SK-N-SH (cell line): ENCODE measurements around the gene SLC37A1.

Experiments
- CTCF ChIP-seq: fragments of 200-600 bp; sonication (generic); IDR thresholded peaks from 2 replicates; pipeline ENCODE4 v1.6.1; 2017; ENCODE audit warnings: antibody characterized with exemption, mild to moderate bottlenecking, moderate library complexity
- EP300 ChIP-seq, 2 experiments: IDR thresholded peaks; 2 replicates each; pipeline versions ENCODE4 v1.4.0 to v1.6.1; 2012; ENCODE audit warnings: borderline replicate concordance in 1 of 2, low read depth in 1 of 2, low read length in 1 of 2
- EZH2phosphoT487 ChIP-seq: fragments of 200-600 bp; sonication (generic); IDR thresholded peaks from 2 replicates; pipeline ENCODE4 v1.6.1; 2017; ENCODE audit warnings: low read depth, mixed run types, mild to moderate bottlenecking, antibody characterized with exemption, moderate library complexity, borderline replicate concordance
- POLR2AphosphoS5 ChIP-seq: IDR thresholded peaks from 2 replicates; pipeline ENCODE4 v1.6.1; 2012; ENCODE audit warnings: low read depth, low read length
- RFX5 ChIP-seq: IDR thresholded peaks from 2 replicates; pipeline ENCODE4 v1.6.1; 2012; ENCODE audit warnings: mild to moderate bottlenecking, improper control_type of control experiment, low read length
- SIN3A ChIP-seq: IDR thresholded peaks from 2 replicates; pipeline ENCODE4 v1.6.1; 2012; ENCODE audit warnings: low read depth, mild to moderate bottlenecking, low read length, moderate library complexity, borderline replicate concordance
- TAF1 ChIP-seq: IDR thresholded peaks from 2 replicates; pipeline ENCODE4 v1.6.1; 2012; ENCODE audit warnings: low read depth, mild to moderate bottlenecking, low read length, moderate library complexity, borderline replicate concordance
- TEAD4 ChIP-seq: IDR thresholded peaks from 2 replicates; pipeline ENCODE4 v1.4.0; 2012; ENCODE audit warnings: mild to moderate bottlenecking, borderline replicate concordance; ENCODE audit not compliant: insufficient read depth

- TF ChIP-seq CTCF (no peak), TAF1 (no peak), RFX5 (no peak), SIN3A (no peak), TEAD4 (no peak), EZH2phosphoT487 (no peak), POLR2AphosphoS5 (no peak), EP300 (IDR thresholded peaks at IDR 0.05; ENCODE audit: borderline replicate concordance in 1 of 2, low read depth in 1 of 2, low read length in 1 of 2) (no peak)
These were observed 88.0 kb downstream of the SLC37A1 start for GRCh38 chr21:42601656-42602055.
